HG02973 (cell line): ENCODE data around the gene STRIP1.

Experiments used
- ATAC-seq: cut with Tn5 transposase; IDR thresholded peaks from one replicate; pipeline ENCODE4 v1.9.1; 2021; ENCODE audit warnings: moderate library complexity; ENCODE audit not compliant: unreplicated experiment

Gene STRIP1, protein sequence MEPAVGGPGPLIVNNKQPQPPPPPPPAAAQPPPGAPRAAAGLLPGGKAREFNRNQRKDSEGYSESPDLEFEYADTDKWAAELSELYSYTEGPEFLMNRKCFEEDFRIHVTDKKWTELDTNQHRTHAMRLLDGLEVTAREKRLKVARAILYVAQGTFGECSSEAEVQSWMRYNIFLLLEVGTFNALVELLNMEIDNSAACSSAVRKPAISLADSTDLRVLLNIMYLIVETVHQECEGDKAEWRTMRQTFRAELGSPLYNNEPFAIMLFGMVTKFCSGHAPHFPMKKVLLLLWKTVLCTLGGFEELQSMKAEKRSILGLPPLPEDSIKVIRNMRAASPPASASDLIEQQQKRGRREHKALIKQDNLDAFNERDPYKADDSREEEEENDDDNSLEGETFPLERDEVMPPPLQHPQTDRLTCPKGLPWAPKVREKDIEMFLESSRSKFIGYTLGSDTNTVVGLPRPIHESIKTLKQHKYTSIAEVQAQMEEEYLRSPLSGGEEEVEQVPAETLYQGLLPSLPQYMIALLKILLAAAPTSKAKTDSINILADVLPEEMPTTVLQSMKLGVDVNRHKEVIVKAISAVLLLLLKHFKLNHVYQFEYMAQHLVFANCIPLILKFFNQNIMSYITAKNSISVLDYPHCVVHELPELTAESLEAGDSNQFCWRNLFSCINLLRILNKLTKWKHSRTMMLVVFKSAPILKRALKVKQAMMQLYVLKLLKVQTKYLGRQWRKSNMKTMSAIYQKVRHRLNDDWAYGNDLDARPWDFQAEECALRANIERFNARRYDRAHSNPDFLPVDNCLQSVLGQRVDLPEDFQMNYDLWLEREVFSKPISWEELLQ

DNA sequence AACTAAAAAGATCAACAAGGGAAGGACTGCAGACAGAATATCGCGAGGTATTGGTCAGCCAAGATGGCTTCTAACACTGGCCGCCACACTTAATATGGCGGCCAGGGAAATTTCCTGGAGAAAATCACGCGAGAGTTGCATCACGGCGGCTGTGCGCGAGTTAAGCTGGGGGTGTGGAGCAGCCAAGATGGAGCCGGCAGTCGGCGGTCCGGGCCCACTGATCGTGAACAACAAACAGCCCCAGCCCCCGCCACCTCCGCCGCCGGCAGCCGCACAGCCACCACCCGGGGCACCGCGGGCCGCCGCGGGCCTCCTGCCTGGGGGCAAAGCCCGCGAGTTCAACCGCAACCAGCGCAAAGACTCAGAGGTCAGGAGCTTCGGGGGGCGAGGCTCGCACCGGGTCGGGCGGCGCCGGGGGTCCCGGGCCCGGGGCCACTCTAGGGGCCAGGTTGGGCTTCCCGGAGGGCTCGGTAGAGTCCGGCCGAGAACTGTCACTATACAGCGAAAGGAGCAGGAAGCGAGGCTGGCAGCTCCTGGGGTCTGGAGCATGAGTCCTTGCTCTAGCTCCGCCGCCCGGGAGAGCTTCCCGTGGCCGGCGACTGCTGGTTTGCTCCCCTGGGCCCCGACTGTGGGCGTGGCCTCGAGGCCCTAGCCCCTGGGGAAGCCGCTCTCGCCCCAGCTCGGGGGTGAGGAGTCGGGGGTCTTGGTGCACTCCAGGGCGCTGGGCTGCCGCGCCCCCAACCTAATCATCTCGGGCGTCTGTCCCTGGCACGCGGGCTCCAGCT, at the start of gene STRIP1:
STRIP1 (plus strand) TSS at position 174 of the 785 bp plus-strand sequence; CDS start at position 188, 14 bp downstream.
- ATAC-seq = peak; percentile 78

- no peak for ATAC-seq
Observed at GRCh38 chr1:109985247-109986053, 49.0 kb upstream of the STRIP1 start.

GRCh38 chr1:109986054-109986444, 48.4 kb upstream of the STRIP1 start:
- ATAC-seq = no peak

GRCh38 chr1:109988349-109988914, 46.0 kb upstream of the STRIP1 start:
- ATAC-seq = no peak

- ATAC-seq = no peak
Observed at GRCh38 chr1:109989506-109990301, 44.7 kb upstream of the STRIP1 start.

DNA sequence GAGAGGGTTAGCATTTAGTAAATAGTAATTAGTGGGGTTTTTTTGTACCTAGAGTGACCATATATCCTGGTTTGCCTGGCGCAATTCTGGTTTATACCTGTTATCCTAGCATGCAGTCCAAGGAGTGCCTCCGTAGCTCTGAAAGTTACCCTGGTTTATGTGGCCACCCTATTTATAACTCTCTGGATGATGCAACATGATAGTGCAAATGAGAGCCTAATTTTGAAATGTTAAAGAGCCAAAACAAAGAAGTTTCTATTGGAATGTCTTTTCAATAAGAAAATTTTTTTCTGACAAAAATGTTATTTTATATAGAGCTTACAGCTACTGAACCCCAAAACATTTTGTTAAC, 44.1 kb upstream of the STRIP1 start:
- no peak for ATAC-seq

- ATAC-seq = no peak
Observed at GRCh38 chr1:109991400-109991925, 43.0 kb upstream of the STRIP1 start.

DNA sequence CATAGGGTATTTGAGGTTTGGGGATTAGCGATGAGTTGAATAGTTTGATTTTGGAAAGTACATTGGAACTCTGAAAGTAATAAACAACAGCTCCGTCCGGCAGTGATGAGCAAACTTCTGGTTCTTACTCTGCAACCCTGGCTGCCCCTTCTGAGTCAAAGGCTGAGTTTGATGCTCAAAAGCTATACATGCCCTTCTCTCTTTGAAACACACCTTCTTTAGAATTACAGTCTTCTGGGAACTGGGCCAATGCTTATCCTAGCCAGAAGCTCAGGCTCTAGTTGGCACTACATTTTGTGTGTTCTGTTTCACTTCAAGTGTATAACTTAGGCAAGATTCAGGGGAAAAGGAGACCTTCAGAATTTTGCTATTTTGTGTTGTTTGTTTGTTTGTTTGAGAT, 40.5 kb upstream of the STRIP1 start:
- ATAC-seq = no peak

DNA sequence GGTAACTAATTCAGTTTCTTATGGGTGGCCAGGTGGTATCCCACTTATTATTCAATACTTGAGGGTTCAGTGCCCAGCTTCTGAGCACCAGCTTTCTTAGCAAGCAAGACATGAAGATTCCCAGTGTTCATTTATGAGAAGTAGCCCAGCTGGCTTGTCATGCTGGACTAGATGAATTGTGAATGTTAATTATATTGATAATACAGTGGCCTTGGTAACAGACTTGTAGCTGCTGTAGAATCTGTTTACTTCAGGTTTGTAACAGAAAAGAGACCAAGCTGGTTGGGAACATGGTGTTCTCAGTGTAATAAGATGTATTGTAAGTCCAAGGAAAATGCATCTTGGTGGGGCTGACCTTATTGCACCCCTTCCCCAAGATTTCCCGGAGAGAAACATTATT, 39.8 kb upstream of the STRIP1 start:
- no peak for ATAC-seq

GRCh38 chr1:109995536-109995935, 38.9 kb upstream of the STRIP1 start:
- ATAC-seq = no peak

DNA sequence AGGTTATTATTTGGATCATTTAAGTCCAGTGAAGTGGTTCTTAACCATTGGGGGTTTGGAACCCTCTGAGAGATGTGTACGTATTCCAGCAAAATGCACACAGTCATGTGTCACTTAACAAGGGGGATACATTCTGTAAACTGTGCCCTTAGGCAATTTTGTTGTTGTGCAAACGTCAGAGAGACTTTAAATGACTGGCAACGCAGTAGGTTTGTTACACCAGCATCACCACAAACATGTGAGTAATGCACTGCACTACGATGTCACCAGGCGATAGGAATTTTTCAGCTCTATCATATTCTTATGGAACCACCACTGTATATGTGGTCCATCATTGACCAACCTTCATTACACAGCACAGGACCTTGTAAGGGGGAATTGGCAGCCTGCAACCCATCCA, 37.9 kb upstream of the STRIP1 start:
- ATAC-seq = no peak

DNA sequence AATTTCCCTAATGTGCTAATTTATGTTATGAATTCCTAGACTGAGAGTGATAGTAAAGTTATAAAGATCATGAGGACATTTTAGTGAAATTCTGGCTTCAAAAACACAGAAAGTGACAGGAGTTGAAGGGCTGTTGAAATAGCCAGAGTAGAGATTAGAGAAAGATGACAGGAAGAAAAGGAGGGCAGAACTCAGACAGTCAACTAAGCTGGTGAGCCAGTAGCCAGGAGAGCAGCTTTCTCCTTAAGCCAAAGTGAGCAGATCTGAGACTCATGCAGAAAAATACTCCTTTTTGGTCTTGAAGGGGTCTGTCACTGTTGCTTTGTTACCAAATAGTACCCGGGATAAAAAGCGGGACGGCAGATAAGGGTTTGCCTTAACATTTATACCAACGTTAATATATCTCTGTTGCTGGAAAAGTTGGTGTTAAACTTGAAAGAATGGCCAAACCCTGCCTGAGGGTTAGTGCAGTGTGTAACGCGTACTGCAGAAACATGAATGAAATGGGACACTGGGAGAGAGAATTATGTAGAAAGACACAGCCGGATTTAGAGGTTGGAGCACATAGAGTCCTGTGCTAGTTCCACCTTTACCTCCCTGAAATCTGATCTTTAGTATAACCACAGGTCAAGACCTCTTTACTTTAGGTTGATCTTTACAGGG, 37.1 kb upstream of the STRIP1 start:
- ATAC-seq = no peak

- no peak for ATAC-seq
Observed at GRCh38 chr1:109997867-109998229, 36.6 kb upstream of the STRIP1 start.

GRCh38 chr1:110002695-110003094, 31.7 kb upstream of the STRIP1 start:
- no peak for ATAC-seq

DNA sequence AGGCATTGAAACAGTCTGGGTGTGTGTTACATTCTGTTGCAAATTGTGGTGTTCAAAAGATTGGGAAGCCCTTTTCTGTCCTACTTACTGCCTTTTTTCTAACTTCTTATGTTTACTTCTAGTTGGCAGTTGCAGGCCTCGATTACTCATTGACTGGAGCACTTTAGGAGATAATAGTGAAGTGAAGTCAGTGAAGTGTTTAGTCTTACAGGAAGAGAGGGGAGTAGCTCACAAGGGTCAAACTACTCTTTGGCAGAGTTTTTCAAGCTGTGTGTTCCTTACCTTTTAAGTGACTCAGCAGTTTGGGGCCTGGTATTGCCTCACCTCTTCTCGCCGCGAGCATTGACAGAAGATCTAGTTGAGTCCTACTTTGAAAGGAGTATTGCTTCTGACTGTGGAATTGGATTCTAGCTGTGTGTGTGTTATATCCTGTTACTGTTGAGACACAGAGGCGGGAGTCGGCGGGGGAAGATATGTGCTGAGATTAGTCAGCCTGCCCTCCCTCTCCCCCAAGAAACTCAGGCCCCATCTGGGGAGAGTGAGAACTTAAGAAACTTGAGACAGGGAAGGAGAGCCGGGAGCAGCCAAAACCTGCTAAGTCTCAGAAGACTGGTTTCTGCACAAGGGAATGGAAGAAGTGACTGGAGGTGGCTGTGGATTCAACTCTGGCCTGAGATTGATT, 30.5 kb upstream of the STRIP1 start:
- ATAC-seq = peak; percentile 62

GRCh38 chr1:110004583-110004982, 29.8 kb upstream of the STRIP1 start:
- ATAC-seq = no peak

DNA sequence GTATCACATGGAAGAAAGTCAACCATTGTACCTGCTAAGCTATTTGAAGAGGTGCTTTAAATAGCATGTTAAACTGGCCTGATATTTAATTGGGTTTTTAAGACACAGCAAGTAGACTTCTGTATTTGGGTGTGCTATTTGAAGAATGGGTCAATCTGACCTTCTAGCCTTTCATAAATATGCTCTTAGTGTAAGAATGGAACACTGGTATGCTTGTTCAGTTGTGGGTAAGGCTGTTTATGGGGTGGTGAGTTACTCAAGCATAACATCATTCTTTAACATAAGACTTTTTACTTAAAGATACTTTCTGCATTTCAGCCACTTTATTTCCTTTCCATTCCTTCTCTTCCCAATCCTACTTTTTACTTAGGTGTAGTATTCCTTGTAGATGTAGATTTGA, 28.5 kb upstream of the STRIP1 start:
- no peak for ATAC-seq

DNA sequence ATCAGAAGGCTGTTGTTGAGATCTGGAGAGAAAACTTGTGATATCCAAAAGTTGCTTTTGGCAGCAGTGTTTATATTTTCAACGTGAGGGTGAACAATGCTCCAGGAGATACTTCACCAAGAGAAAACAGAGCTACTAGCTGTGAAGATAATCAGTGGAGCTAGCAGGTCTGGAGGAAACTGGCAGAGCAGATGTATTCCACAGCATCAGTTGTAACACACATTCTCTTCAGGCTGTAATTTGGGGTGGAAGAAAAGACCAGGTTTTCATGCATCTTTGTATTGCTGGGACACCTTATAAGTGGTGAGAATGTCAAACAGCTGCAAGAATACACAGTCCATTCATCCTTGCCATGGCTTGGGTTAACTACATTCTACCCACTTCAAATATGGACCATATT, 27.9 kb upstream of the STRIP1 start:
- no peak for ATAC-seq
